GM19193 (cell line): ENCODE data around the gene SKI.

Source experiments
- POLR2A ChIP-seq: IDR thresholded peaks from 4 replicates; pipeline ENCODE4 v1.6.1; 2011; ENCODE audit not compliant: insufficient read depth, insufficient read length; ENCODE audit errors: extremely low read depth

SKI gene

GRCh38 chr1:2267862-2268261 lies 39.7 kb downstream of the SKI start:
- TF ChIP-seq POLR2A: no peak

DNA sequence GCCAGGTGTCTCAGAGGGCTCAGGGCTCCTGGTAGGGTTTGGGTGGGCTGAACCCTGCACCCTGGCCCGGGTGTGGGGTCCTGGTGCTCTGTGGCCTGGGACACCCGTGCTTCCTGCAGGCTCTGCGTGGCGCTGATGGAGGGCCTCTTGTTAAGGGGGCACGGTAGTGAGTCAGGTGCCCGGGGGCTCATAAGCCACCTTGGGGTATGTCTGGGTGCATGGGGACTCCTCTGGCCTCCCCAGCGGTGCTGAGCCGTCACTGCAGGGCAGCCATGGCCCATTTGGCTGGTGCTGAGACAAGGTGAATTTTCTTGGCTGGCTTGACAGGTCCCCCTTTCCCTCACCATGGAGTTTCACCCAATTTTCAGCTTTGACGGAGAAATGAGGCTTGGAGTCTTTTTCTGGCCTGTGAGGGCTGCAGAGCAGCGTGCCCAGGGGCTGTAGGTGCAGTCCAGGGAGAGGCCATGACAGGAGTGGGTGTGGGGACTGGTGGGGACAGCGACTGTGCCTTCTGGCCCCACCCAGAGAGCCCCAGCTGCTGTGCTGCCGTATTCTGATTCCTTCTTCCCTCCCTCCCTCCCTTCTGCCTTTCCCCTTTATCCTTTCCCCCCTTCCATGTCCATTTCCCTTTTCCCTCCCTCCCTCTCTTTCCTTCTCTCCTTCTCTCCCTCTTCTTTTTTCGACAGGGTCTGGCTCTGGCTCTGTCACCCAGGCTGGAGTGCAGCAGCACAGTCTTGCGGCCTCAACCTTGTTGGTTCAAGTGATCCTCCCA lies 40.4 kb downstream of the SKI start:
- no peak for TF ChIP-seq POLR2A

DNA sequence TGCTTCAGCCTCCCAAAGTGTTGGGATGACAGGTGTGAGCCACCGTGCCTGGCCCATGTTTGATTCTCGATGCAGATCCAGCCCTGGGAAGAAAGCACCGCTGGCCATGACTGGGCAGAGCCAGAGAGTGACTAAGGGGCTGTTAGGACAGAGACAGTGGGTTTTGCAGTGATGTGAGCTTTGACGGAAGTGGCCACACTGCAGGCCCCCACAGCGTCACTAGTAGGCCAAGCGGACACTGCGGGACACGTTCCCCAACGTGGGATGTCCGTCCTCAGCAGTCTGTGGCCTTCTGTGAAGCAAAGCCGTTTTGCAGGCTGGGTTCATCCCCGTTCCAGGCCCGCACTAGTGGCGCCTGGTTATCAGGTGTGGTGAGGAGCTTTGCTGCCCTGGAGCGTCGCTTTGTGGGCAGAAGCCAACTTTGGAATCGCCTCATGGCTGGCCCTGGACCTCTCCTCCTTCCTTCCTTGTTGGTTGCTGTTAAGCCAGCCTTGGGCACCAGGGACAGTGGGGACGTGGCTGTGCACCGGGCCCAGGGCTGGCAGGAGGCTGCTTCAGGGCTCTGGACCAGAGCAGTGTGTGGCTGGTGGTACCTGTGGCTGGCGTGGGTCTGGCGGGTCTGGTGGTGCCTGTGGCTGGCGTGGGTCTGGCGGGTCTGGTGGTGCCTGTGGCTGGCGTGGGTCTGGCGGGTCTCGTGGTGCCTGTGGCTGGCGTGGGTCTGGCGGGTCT lies 41.2 kb downstream of the SKI start:
- no peak for TF ChIP-seq POLR2A

GRCh38 chr1:2269922-2270259 lies 41.8 kb downstream of the SKI start:
- no peak for TF ChIP-seq POLR2A

DNA sequence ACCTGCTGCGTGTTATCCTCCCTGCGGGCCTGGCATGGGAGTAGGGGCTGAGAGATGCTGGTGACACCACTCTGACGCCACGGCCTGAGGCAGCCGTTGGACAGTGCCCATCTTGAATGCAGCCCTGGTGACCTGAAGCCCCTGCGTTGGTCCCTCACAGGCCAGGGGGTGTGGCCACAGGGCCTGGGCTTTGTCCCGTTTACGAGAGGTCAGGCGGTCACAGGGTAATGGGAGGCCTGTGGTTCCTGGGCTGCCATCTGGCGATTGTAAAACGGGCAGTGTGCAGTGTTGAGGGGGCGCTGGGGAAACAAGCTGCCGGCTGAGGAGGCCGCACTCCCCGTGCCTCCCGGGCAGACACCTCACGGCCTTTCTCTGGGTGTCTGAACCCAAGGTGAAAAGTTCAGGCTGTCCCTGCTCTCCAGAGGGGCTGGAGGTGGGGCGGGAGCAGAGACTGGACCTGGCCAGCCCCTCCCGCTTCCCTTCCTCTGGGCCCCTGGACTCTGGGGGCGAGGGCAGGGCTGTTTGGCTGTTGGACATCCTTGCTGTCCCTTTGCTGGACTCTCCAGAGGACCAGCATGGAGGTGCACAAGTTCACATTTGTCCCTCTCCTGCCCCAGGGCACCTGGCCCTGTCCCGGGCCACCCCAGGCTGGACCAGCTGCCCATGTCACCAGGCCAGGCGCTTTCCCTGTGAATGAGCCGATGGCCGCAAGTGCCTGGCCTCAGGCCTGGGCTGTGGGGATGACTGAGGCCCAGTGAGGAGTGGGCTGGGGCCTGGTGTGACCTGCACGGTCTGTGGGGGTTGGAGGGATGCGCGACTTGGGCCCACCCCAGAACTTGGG lies 42.4 kb downstream of the SKI start:
- TF ChIP-seq POLR2A: no peak

DNA sequence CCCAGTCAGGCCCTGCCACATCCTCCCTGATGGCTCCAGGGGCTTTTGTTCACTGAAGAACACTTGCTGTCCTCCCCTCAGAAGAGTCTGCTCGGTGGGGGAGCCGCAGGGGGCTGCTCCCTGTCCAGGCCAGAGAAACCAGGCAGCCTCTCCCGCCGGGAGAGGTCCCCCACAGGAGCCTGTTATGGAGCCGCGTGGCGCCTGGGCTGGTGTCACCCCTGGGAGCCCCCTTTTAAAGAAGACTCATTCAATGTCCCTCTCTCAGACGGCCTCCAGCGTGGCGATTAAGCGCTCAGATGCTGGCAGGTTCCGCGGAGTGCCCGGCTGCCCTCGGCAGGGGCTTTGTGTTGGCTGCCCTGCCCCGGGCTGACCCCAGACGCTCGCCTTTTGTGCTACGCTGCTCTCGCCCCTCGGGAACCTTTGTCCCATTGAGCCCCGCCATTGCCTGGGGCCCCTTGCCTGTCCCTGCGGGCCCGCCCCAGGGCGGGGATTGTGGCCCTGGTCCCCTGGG lies 43.1 kb downstream of the SKI start:
- no peak for TF ChIP-seq POLR2A

- no peak for TF ChIP-seq POLR2A
Measured at GRCh38 chr1:2271841-2272655, 43.9 kb downstream of the SKI start.

- no peak for TF ChIP-seq POLR2A
Measured at GRCh38 chr1:2272686-2273400, 44.7 kb downstream of the SKI start.

DNA sequence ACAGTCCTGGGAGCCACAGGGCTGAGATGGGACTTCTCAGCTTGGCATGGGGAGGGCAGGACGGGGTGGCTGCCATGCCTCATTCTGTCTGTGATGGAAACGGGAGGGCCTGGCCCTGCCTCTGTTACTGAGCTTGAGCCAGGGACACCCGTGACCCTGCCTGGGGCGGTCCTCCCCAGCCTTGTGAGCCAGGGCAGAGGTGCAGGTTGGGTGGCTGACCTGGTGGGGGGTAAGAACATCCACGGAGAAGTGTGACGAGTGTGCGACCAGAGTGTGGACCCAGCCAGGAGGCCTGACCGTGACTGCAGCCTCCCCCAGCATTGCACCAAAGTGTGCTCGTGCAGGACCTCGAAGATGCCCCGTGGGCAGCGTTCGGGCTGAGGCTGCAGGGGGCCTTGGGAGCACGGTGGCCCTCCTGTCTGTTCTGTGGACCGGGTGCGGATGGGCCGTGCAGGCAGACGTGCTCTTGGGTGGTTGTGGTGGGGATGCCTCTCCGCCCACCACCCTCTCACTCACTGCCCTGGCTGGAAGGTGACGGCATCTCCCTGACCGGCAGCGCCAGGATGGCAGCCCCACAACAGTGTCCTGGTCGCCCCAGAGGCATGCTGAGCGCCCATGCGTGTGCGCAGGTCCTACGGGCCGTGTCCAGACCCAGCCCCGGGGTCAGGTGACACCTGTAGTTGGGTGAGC lies 45.4 kb downstream of the SKI start:
- TF ChIP-seq POLR2A: no peak

DNA sequence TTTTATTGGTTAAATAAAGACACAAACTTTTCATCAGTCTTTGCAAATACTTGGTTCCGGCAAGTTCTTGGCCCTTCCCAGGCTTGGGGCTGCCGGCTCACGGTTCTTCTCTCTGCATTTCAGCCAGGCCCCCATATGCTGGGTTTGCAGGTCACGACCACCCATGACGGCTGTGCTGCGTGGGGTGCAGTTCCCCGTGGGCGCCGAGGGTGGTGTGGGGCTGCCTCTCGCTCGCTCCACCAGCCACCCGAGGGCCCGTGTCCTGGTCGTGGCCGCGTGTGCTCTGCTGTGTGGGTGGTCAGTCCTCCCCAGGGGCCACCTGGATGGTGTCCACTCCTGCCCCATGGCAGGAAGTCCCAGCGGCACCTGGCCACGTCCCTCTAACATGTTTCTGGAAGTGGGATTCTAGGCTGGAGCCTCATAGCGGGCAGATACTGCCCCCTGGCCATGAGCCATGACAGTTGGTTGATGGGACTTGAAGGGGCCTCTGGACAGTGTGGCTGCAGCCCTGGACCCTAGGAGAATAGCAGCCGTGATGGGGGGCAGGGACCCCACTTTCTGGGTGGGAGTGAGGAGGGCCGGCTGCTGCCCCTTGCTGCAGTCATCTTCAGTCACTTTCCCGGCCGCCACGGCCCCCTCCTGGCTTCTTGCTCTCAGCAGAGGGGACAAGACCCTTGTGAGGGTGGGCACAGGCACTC lies 46.3 kb downstream of the SKI start:
- no peak for TF ChIP-seq POLR2A

DNA sequence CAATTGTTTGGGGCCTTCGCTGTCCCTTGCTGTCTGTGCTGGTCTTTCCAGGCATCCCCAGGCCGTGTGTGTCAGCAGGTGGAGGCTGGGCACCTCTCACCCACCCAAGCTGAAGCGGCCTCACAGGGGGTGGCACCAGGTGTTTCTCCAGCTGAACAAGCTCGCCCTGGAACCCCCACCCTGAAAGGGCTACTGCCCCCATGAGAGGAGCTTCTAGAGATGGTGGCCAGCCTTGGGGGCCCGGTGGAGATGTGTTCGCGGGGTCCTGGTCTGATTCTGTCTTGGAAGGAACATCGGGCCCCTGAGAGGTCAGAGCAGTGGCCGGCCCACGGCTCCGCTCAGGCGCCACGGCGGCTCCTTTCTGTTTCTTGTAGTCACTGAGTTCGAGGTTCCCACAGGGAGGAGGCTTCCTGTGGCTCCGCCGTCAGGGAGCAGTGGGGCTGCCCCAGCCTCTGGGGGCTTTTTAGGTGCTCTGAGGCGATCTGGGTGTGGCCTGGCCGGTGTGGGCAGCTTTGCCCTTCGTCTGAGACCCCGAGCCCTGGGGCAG lies 46.9 kb downstream of the SKI start:
- TF ChIP-seq POLR2A: no peak

DNA sequence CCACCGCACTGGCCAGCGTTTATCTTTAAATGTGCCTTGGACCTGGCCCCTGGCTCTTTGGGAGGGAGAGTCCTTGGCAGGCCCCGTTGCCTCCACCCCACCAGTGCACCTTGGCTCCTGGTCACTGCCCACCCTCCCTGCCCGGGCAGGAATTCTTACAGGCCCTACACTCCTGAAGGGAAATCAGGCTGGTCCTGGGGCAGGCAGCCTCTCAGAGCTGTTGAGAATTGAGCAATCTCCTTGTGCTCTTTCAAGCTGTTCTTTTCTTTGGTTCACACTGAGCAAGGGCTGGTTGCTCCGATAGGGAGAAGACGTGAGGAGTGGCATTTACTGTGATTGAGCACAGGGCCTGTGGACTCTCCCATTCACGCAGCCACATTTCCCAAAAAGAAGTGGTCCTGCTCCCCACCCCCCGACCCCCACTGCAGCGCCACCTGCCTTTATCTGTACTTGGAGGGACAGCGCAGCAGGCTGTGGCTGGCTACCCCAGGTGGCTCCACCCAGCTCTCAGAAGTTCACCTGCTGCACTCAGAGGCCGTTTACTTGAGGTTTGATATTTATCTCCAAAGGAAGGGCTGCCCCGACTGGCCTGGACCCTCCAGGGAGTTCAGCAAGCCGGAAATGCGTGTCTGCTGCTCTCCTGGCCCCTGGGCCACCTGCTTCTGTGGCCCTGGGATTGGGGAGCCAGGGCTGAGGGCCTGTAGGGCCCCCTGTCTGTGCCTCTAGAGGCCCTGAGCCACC lies 47.8 kb downstream of the SKI start:
- TF ChIP-seq POLR2A: no peak
